HEK293T (cell line): Measurements from ENCODE around the gene ZNF740.

Experiments
- CTCF ChIA-PET: fragments of 350-600 bp; formaldehyde crosslinking; extraction: SDS; loops from one replicate; lab custom pipeline; 2021; ENCODE audit warnings: antibody characterized with exemption, inconsistent platforms; lab: Yijun Ruan, JAX
- POLR2A ChIA-PET: fragments of 350-600 bp; formaldehyde crosslinking; extraction: SDS; loops from one replicate; lab custom pipeline; 2020; ENCODE audit warnings: antibody characterized with exemption, inconsistent platforms; lab: Yijun Ruan, JAX
- DNase-seq: peaks from one replicate; pipeline ENCODE4 v3.0.0; 2012; ENCODE audit warnings: mixed read lengths; ENCODE audit errors: extremely low spot score
- ARNT ChIP-seq: fragments of 450-650 bp; IDR thresholded peaks from 2 replicates; pipeline ENCODE4 v1.6.1; 2017; ENCODE audit warnings: mild to moderate bottlenecking
- BHLHE40 ChIP-seq: fragments of 450-650 bp; IDR thresholded peaks from 2 replicates; pipeline ENCODE4 v1.6.1; 2016; ENCODE audit warnings: mild to moderate bottlenecking, moderate library complexity, borderline replicate concordance
- CTBP1 ChIP-seq: fragments of 450-650 bp; IDR thresholded peaks from 2 replicates; pipeline ENCODE4 v1.6.1; 2016; ENCODE audit warnings: borderline replicate concordance
- ELF4 ChIP-seq: fragments of 450-650 bp; IDR thresholded peaks from 2 replicates; pipeline ENCODE4 v1.6.1; 2017; ENCODE audit warnings: antibody characterized with exemption
- FOXA1 ChIP-seq: fragments of 450-650 bp; IDR thresholded peaks from 2 replicates; pipeline ENCODE4 v1.6.1; 2016; ENCODE audit warnings: mild to moderate bottlenecking
- FOXK2 ChIP-seq: fragments of 450-650 bp; IDR thresholded peaks from 2 replicates; pipeline ENCODE4 v1.6.1; 2016; ENCODE audit warnings: mild to moderate bottlenecking
- FOXM1 ChIP-seq: fragments of 450-650 bp; IDR thresholded peaks from 2 replicates; pipeline ENCODE4 v1.6.1; 2017; ENCODE audit warnings: mild to moderate bottlenecking, borderline replicate concordance
- HDGF ChIP-seq: fragments of 450-650 bp; IDR thresholded peaks from 2 replicates; pipeline ENCODE4 v1.6.1; 2017; ENCODE audit warnings: antibody characterized with exemption, borderline replicate concordance
- L3MBTL2 ChIP-seq: fragments of 450-650 bp; conservative IDR thresholded peaks from 2 replicates; pipeline ENCODE4 v1.6.1; 2016; ENCODE audit warnings: mild to moderate bottlenecking
- LEF1 ChIP-seq: fragments of 450-650 bp; IDR thresholded peaks from 2 replicates; pipeline ENCODE4 v1.6.1; 2017; ENCODE audit warnings: mild to moderate bottlenecking, borderline replicate concordance
- NFRKB ChIP-seq: fragments of 450-650 bp; IDR thresholded peaks from 2 replicates; pipeline ENCODE4 v1.6.1; 2016; ENCODE audit warnings: mild to moderate bottlenecking, moderate library complexity
- PKNOX1 ChIP-seq: fragments of 450-650 bp; IDR thresholded peaks from 2 replicates; pipeline ENCODE4 v1.6.1; 2016
- SP1 ChIP-seq: fragments of 450-650 bp; IDR thresholded peaks from 2 replicates; pipeline ENCODE4 v1.6.1; 2017
- SUZ12 ChIP-seq: fragments of 450-650 bp; IDR thresholded peaks from 2 replicates; pipeline ENCODE4 v1.6.1; 2016; ENCODE audit warnings: mild to moderate bottlenecking
- TARDBP ChIP-seq: fragments of 450-650 bp; IDR thresholded peaks from 2 replicates; pipeline ENCODE4 v1.6.1; 2016
- ZNF384 ChIP-seq: fragments of 450-650 bp; IDR thresholded peaks from 2 replicates; pipeline ENCODE4 v1.6.1; 2016

The ZNF740 gene

GRCh38 chr12:53195516-53196420, 15.2 kb downstream of the ZNF740 start:
- TF ChIP-seq FOXK2: no peak
- no peak for TF ChIP-seq TARDBP
- no peak for TF ChIP-seq PKNOX1
- TF ChIP-seq FOXM1: no peak
- no peak for TF ChIP-seq NFRKB
- no peak for TF ChIP-seq ELF4
- TF ChIP-seq BHLHE40: no peak
- TF ChIP-seq LEF1: no peak
- no peak for TF ChIP-seq SUZ12
- no peak for TF ChIP-seq ARNT
- no peak for TF ChIP-seq FOXA1
- TF ChIP-seq CTBP1: no peak
- TF ChIP-seq L3MBTL2: no peak
- POLR2A ChIA-PET: interaction anchor here (0.6 to 4.0 kb wide), 4 partner anchors 15 to 125 kb away, joined by 3 to 23 read pairs (median 4); partner anchors contain the start of genes CSAD, PFDN5 and ZNF740
- CTCF ChIA-PET: interaction anchor here (0.6 to 0.8 kb wide), 2 partner anchors 10 to 38 kb away, joined by 3 to 6 read pairs; no protein-coding TSS in a partner anchor
- DNase-seq: no peak

GRCh38 chr12:53196486-53196885, 16.0 kb downstream of the ZNF740 start:
- TF ChIP-seq NFRKB (no peak), SUZ12 (no peak), TARDBP (no peak), ARNT (no peak), HDGF (no peak), L3MBTL2 (no peak), FOXM1 (no peak), CTBP1 (no peak), SP1 (no peak), ELF4 (no peak), FOXK2 (no peak), PKNOX1 (no peak)
- POLR2A ChIA-PET: no interaction called here
- CTCF ChIA-PET: interaction anchor here (1.0 kb wide), 1 partner anchor 37 kb away, joined by 3 read pairs; no protein-coding TSS in a partner anchor
- DNase-seq: no peak

GRCh38 chr12:53197011-53197640, 16.6 kb downstream of the ZNF740 start:
- CTCF ChIA-PET: interaction anchor here (0.7 to 1.0 kb wide), 2 partner anchors 37 to 131 kb away, joined by 3 to 4 read pairs; no protein-coding TSS in a partner anchor
- TF ChIP-seq ZNF384: no peak
- no peak for TF ChIP-seq ELF4
- no peak for TF ChIP-seq HDGF
- TF ChIP-seq PKNOX1: no peak
- no peak for DNase-seq
- POLR2A ChIA-PET: interaction anchor here (1.0 kb wide), 1 partner anchor 38 kb away, joined by 3 read pairs; no protein-coding TSS in a partner anchor

GRCh38 chr12:53198486-53199110, 18.1 kb downstream of the ZNF740 start:
- POLR2A ChIA-PET: interaction anchor here (0.6 to 1.1 kb wide), 4 partner anchors 13 to 120 kb away, joined by 3 to 5 read pairs (median 4); partner anchors contain the start of gene SPRYD3
- CTCF ChIA-PET: interaction anchor here (0.6 to 1.2 kb wide), 4 partner anchors 9 to 39 kb away, joined by 3 to 4 read pairs (median 3); no protein-coding TSS in a partner anchor
- no peak for DNase-seq
- TF ChIP-seq SUZ12: no peak
- TF ChIP-seq CTBP1: no peak
- TF ChIP-seq FOXK2: no peak
- no peak for TF ChIP-seq ZNF384

- DNase-seq: no peak
- POLR2A ChIA-PET: no interaction called here
- TF ChIP-seq ARNT: no peak
- TF ChIP-seq TARDBP: no peak
- TF ChIP-seq PKNOX1: no peak
- no peak for TF ChIP-seq CTBP1
- no peak for TF ChIP-seq FOXK2
- CTCF ChIA-PET: interaction anchor here (1.2 kb wide), 1 partner anchor 12 kb away, joined by 3 read pairs; no protein-coding TSS in a partner anchor
Observed at GRCh38 chr12:53199700-53200099, 19.2 kb downstream of the ZNF740 start.
